ENCODE results near the gene DCN.

DNA sequence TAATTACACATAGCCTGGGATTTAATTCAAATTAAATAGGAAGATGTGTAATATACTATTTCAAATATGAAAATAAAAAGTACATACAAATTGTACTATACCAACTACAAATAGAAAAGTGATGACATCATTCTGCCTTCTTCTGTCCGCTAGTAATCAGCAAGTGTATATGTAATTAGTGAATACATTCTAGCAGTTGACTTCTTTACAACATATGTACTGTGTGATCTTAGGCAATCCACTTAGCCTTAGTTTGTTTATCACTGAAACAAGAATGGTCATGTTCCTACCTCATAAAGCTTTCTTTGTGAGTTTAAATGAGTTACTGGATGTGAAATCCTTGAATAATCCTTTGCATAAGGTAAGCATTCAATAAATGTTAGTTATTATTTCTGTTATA lies 63.5 kb downstream of the DCN start:
- TF ChIP-seq, protein P1, sequence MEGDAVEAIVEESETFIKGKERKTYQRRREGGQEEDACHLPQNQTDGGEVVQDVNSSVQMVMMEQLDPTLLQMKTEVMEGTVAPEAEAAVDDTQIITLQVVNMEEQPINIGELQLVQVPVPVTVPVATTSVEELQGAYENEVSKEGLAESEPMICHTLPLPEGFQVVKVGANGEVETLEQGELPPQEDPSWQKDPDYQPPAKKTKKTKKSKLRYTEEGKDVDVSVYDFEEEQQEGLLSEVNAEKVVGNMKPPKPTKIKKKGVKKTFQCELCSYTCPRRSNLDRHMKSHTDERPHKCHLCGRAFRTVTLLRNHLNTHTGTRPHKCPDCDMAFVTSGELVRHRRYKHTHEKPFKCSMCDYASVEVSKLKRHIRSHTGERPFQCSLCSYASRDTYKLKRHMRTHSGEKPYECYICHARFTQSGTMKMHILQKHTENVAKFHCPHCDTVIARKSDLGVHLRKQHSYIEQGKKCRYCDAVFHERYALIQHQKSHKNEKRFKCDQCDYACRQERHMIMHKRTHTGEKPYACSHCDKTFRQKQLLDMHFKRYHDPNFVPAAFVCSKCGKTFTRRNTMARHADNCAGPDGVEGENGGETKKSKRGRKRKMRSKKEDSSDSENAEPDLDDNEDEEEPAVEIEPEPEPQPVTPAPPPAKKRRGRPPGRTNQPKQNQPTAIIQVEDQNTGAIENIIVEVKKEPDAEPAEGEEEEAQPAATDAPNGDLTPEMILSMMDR (IDR thresholded peaks at IDR 0.05): no peak
- TF ChIP-seq POLR2A (IDR thresholded peaks at IDR 0.05): no peak
